NB4 (cell line): ENCODE measurements around the gene EEF1A2.

Experiments used
- DNase-seq: peaks from one replicate; pipeline ENCODE4 v3.0.0; 2010; ENCODE audit warnings: low read depth
- H3K4me3 ChIP-seq: one replicate; pipeline ENCODE4 v1.5.1; 2011; ENCODE audit warnings: mild to moderate bottlenecking, low read depth, low read length, moderate library complexity
- MYC ChIP-seq: IDR thresholded peaks from 2 replicates; pipeline ENCODE4 v1.6.1; 2011; ENCODE audit warnings: low read depth, low read length
- POLR2A ChIP-seq: IDR thresholded peaks from 2 replicates; pipeline ENCODE4 v1.6.1; 2011; ENCODE audit warnings: mild to moderate bottlenecking; ENCODE audit not compliant: insufficient read length; ENCODE audit errors: extremely low read depth
- TF ChIP-seq, protein P1 (sequence below): IDR thresholded peaks from 2 replicates; pipeline ENCODE4 v1.6.1; 2011; ENCODE audit warnings: low read depth, low read length
- TF ChIP-seq, protein P2 (sequence below): IDR thresholded peaks from one replicate; pipeline ENCODE4 v1.5.1; 2012; ENCODE audit warnings: low read depth, low read length

EEF1A2 gene

DNA sequence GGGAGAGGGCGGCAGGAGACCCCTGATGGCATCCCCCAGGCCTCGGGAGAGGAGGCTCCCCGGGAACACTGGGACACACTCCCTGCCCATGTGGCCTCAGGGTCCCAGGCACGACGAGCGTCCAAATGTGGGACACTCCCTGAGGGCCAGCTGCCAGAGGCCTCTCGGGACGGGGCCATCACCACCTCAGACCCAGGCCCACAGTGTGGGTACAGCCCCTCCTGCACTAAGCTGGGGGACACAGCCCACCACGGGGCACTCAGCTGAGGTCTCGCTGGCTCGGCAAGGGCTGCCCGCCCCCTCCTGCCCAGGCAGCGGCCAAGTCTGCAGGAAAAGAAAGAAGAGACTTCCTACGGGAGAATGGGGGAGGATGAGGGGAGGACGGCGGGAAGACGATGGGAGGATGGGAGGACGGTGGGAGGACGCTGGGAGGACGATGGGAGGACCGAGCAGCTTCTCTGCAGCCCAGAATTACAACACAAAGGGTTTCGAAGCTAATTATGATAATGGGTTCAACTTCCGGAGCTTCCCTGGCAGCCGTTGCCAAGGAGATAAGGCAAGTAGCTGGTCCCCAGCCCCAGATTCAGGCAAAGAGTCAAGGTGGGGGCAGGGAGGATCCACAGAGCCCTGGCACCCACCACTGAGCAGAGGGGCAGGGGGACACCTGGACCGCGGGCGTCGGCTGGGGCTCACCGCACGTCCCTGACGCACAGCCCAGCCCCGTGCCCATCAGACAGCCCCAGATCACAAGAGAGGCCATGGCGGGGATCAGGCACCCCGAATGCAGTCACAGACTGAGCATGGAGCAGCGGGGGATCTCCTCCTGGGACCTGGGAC lies 43.9 kb downstream of the EEF1A2 start:
- TF ChIP-seq POLR2A (no peak), MYC (no peak)
- TF ChIP-seq, protein P1, sequence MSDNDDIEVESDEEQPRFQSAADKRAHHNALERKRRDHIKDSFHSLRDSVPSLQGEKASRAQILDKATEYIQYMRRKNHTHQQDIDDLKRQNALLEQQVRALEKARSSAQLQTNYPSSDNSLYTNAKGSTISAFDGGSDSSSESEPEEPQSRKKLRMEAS = no peak
- TF ChIP-seq, protein P2, sequence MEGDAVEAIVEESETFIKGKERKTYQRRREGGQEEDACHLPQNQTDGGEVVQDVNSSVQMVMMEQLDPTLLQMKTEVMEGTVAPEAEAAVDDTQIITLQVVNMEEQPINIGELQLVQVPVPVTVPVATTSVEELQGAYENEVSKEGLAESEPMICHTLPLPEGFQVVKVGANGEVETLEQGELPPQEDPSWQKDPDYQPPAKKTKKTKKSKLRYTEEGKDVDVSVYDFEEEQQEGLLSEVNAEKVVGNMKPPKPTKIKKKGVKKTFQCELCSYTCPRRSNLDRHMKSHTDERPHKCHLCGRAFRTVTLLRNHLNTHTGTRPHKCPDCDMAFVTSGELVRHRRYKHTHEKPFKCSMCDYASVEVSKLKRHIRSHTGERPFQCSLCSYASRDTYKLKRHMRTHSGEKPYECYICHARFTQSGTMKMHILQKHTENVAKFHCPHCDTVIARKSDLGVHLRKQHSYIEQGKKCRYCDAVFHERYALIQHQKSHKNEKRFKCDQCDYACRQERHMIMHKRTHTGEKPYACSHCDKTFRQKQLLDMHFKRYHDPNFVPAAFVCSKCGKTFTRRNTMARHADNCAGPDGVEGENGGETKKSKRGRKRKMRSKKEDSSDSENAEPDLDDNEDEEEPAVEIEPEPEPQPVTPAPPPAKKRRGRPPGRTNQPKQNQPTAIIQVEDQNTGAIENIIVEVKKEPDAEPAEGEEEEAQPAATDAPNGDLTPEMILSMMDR = no peak
- DNase-seq = no peak
- no peak overlapping the region for H3K4me3 ChIP-seq

GRCh38 chr20:63452821-63453523 lies 45.9 kb downstream of the EEF1A2 start:
- DNase-seq = peak; percentile 69

GRCh38 chr20:63452341-63452740 lies 46.5 kb downstream of the EEF1A2 start:
- TF ChIP-seq, protein P1 = no peak
- TF ChIP-seq MYC (no peak), POLR2A (no peak)
- TF ChIP-seq, protein P2 = no peak
- DNase-seq = no peak
- H3K4me3 ChIP-seq = no peak overlapping the region

More at GRCh38 chr20:63452821-63453523, 45.9 kb downstream of the EEF1A2 start:
- H3K4me3 ChIP-seq = no peak overlapping the region
- TF ChIP-seq POLR2A (no peak), MYC (no peak)
- TF ChIP-seq, protein P1 = no peak
- TF ChIP-seq, protein P2 = peak; percentile 52

GRCh38 chr20:63451821-63452220 lies 47.1 kb downstream of the EEF1A2 start:
- no peak for DNase-seq
- TF ChIP-seq, protein P1 = no peak
- no peak for TF ChIP-seq MYC
- TF ChIP-seq POLR2A = no peak
- TF ChIP-seq, protein P2 = no peak
- H3K4me3 ChIP-seq = no peak overlapping the region

DNA sequence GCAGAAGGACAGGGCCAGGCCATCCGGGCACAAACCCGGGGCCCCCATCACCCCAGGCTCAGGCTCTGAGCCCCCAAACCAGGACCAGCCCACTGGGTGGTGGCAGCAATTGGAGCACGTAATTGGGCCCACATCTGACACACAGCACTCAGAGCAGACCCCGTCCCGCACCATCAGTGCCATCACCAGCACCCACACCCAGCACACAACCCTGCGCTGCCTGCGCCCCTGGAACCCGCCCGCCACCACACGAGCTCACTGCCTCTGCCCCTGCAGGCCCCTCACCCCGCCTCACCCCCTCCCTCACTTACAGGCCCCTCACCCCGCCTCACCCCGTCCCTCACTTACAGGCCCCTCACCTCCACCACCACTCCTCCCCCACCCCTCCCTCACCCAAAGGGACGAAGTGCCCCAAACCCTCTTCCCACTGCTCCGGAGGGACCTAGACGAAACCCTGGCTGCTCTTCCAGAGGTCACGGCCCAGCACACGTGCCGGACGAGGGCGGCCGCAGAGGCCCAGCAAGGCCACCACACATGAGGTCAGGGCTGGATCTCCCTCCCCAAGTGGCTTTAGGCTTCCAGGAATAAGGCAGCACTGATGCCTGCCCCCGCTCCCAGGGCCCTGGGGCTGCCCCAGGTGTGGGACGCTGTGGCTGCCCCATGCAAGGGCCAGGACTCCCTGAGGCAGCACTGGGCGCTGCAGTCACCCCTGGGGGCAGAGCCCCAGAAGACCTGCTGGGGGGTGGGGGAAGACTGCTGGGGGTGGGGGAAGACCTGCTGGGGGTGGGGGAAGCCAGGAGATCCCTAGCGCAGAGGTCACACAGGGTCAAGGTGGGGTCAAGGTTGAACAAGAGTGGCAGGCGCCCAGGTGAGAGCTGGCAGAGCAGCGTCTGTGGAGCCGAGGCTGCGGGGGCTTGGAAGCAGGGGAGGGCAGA lies 48.8 kb downstream of the EEF1A2 start:
- TF ChIP-seq, protein P2 = no peak
- TF ChIP-seq MYC (no peak), POLR2A (no peak)
- TF ChIP-seq, protein P1 = no peak
- no peak overlapping the region for H3K4me3 ChIP-seq
- no peak for DNase-seq
